NCI-H2227 treated with DMSO at 0.1 percent for 48 hours (cell line): ENCODE data around the gene STX1B.
"Not testable (repeated sequence)": the region's sequence is repeated elsewhere in the genome, so short reads cannot be mapped to it uniquely, and the experiment has no call there.

Experiments
- DNase-seq: peaks from one replicate; lab custom pipeline; 2025; lab: John Stamatoyannopoulos, UW

STX1B gene

GRCh38 chr16:31010585-31011325, at the start of gene STX1B:
Gene STX1B (minus strand): TSS chr16:31010638. CDS start chr16:31010396, 242 bp downstream.
- DNase-seq, result peak; percentile 73

- no peak for DNase-seq
Observed at GRCh38 chr16:31055613-31056012, 45.2 kb upstream of the STX1B start.

GRCh38 chr16:31052114-31052513, 41.7 kb upstream of the STX1B start:
- DNase-seq, result no peak

- no peak for DNase-seq
Observed at GRCh38 chr16:31050280-31051030, 40.0 kb upstream of the STX1B start.

GRCh38 chr16:31043898-31044481, 33.6 kb upstream of the STX1B start:
- DNase-seq, result no peak

- no peak for DNase-seq
Observed at GRCh38 chr16:31043352-31043751, 32.9 kb upstream of the STX1B start.

GRCh38 chr16:31042866-31043265, 32.4 kb upstream of the STX1B start:
- no peak for DNase-seq

- no peak for DNase-seq
Observed at GRCh38 chr16:31038993-31039392, 28.6 kb upstream of the STX1B start.

- DNase-seq, result no peak
Observed at GRCh38 chr16:31036691-31037090, 26.3 kb upstream of the STX1B start.

- DNase-seq, result peak; percentile 80
Observed at GRCh38 chr16:31033709-31034492, 23.5 kb upstream of the STX1B start.

- peak; percentile 97 for DNase-seq
Observed at GRCh38 chr16:31032736-31033708, 22.6 kb upstream of the STX1B start, which contains the start of gene STX4. Gene STX4 (plus strand): TSS chr16:31033558. CDS start chr16:31033806, 248 bp downstream.

- no peak for DNase-seq
Observed at GRCh38 chr16:31031276-31031675, 20.8 kb upstream of the STX1B start.

GRCh38 chr16:31029272-31029671, 18.8 kb upstream of the STX1B start:
- DNase-seq, result no peak

- DNase-seq, result no peak
Observed at GRCh38 chr16:31025339-31025738, 14.9 kb upstream of the STX1B start.

- no peak for DNase-seq
Observed at GRCh38 chr16:31023627-31024226, 13.3 kb upstream of the STX1B start.

GRCh38 chr16:31023252-31023602, 12.8 kb upstream of the STX1B start:
- DNase-seq, result no peak

- DNase-seq, result no peak
Observed at GRCh38 chr16:31022544-31023251, 12.3 kb upstream of the STX1B start.

GRCh38 chr16:31020536-31020935, 10.1 kb upstream of the STX1B start:
- no peak for DNase-seq

- DNase-seq, result not testable (repeated sequence)
Observed at GRCh38 chr16:31017756-31018155, 7.3 kb upstream of the STX1B start.

- no peak for DNase-seq
Observed at GRCh38 chr16:31016018-31016417, 5.6 kb upstream of the STX1B start.
